Stimulated activated naive CD8-positive, alpha-beta T cell treated with anti-CD3 and anti-CD28 coated beads, Interleukin-15, Interleukin-2, amounts not matched to agents 100 ng/mL and 50 ng/mL, for 24 hours (primary cell): Measurements from ENCODE around the gene ARL5C.
"Not testable (repeated sequence)": the region's sequence is repeated elsewhere in the genome, so short reads cannot be mapped to it uniquely, and the experiment has no call there.

Experiments used
- H3K27ac Mint-ChIP-seq: one replicate; pipeline ENCODE4 v1.8.0; 2021; ENCODE audit warnings: mild to moderate bottlenecking, mixed read lengths
- H3K27me3 Mint-ChIP-seq: one replicate; pipeline ENCODE4 v1.8.0; 2021; ENCODE audit warnings: mixed read lengths
- H3K36me3 Mint-ChIP-seq: one replicate; pipeline ENCODE4 v1.8.0; 2021; ENCODE audit warnings: low read depth, mixed read lengths
- H3K4me1 Mint-ChIP-seq: one replicate; pipeline ENCODE4 v1.8.0; 2021; ENCODE audit warnings: low read depth, mixed read lengths
- H3K4me3 Mint-ChIP-seq: one replicate; pipeline ENCODE4 v1.8.0; 2021; ENCODE audit warnings: mild to moderate bottlenecking, mixed read lengths
- H3K9me3 Mint-ChIP-seq: one replicate; pipeline ENCODE4 v1.8.0; 2021; ENCODE audit warnings: mixed read lengths

ARL5C gene

DNA sequence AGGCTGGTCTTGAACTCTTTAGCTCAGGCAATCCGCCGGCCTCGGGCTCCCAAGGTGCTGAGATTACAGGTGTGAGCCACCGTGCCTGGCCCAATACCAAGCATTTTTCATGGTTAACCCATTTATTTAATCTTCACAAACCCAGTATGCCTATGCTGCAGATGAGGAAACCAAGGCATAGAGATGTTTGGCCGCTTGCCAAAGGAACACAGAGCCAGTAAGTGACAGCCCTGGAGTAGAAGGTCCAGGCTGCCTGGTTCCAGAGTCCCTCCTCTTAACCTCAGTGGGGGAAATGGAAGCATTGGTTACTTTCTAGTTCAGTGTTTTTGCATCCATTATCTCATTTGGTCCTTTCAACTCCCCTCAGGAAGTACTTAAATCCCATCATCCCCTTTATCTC lies 15.3 kb upstream of the ARL5C start:
- no peak overlapping the region for H3K4me3 Mint-ChIP-seq
- H3K4me1 Mint-ChIP-seq = no peaks in the 10 kb centered on the region
- H3K36me3 Mint-ChIP-seq = peaks cover 24% of the 10 kb centered on the region
- H3K27ac Mint-ChIP-seq = no peak overlapping the region
- no peaks in the 10 kb centered on the region for H3K27me3 Mint-ChIP-seq
- no peaks in the 10 kb centered on the region for H3K9me3 Mint-ChIP-seq

DNA sequence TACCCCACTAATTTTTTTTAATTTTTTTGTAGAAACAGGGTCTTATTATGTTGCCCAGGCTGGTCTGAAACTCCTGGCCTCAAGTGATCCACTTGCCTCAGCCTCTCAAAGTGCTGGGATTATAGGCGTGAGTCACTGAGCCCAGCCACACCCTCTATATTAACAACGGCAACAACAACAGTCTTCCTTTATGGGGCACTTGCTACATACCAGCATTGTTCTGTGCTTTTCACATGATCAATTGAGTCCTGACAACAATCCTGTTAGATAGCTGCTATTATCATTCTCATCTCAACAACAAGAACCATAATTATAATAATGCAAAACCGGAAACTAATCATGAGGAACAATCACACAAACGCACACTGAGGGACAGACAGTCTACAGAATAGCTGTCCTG lies 12.6 kb upstream of the ARL5C start:
- H3K4me1 Mint-ChIP-seq = peaks cover 4% of the 10 kb centered on the region
- no peaks in the 10 kb centered on the region for H3K9me3 Mint-ChIP-seq
- H3K27me3 Mint-ChIP-seq = no peaks in the 10 kb centered on the region
- no peak overlapping the region for H3K4me3 Mint-ChIP-seq
- peaks cover 19% of the 10 kb centered on the region for H3K36me3 Mint-ChIP-seq
- H3K27ac Mint-ChIP-seq = no peak overlapping the region

GRCh38 chr17:39177256-39177655 lies 11.3 kb upstream of the ARL5C start:
- Mint-ChIP-seq H3K27me3 (no peaks in the 10 kb centered on the region), H3K36me3 (peaks cover 11% of the 10 kb centered on the region), H3K9me3 (no peaks in the 10 kb centered on the region), H3K4me3 (no peak overlapping the region), H3K27ac (no peak overlapping the region), H3K4me1 (peaks cover 4% of the 10 kb centered on the region)

DNA sequence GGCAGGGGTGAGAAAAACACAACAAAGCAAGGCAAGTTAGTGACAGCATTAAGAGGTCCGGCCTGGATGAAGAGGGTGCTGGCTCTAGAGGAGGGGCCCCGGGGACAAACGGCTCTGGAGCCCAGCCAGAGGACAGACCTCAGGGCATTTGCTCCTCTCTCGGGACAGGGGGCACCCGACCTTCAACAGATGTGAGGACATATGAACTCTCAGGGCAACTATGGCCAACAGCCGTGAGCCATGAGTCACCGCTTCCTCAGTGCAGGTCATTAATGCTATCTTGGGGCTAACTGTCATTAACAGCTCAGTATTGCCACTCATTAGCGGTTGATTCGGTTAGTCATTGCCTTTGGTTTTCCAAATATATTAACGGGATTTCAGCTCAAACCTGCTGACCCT lies 9.7 kb upstream of the ARL5C start:
- Mint-ChIP-seq H3K36me3 (peaks cover 11% of the 10 kb centered on the region), H3K4me3 (no peak overlapping the region), H3K27me3 (no peaks in the 10 kb centered on the region), H3K4me1 (peaks cover 4% of the 10 kb centered on the region), H3K9me3 (no peaks in the 10 kb centered on the region), H3K27ac (no peak overlapping the region)

GRCh38 chr17:39174920-39175694 lies 9.1 kb upstream of the ARL5C start:
- no peaks in the 10 kb centered on the region for H3K9me3 Mint-ChIP-seq
- no peak overlapping the region for H3K4me3 Mint-ChIP-seq
- no peak overlapping the region for H3K27ac Mint-ChIP-seq
- no peaks in the 10 kb centered on the region for H3K27me3 Mint-ChIP-seq
- H3K4me1 Mint-ChIP-seq = peaks cover 4% of the 10 kb centered on the region
- peaks cover 11% of the 10 kb centered on the region for H3K36me3 Mint-ChIP-seq

GRCh38 chr17:39173526-39174274 lies 7.7 kb upstream of the ARL5C start:
- no peak overlapping the region for H3K27ac Mint-ChIP-seq
- peaks cover 10% of the 10 kb centered on the region for H3K36me3 Mint-ChIP-seq
- peaks cover 4% of the 10 kb centered on the region for H3K4me1 Mint-ChIP-seq
- no peak overlapping the region for H3K4me3 Mint-ChIP-seq
- H3K27me3 Mint-ChIP-seq = no peaks in the 10 kb centered on the region
- H3K9me3 Mint-ChIP-seq = no peaks in the 10 kb centered on the region

DNA sequence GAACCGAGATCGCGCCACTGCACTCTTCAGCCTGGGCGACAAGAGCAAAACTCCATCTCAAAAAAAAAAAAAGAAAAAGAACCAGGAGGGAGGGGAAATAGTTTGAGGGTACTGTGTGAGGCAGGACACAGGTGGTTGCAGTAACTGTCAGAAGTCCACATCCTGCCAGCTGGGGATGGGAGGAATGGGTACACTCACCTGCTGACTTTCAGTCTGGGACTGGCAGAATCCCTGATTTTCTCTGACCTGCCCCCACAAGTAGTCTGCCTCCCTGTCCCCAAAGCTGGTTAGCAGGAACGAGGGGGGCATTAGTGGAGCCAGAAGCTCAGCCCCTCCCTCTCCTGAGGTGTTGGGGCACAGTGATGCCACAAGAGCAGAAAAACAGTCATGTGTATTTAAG lies 7.1 kb upstream of the ARL5C start:
- Mint-ChIP-seq H3K27ac (no peak overlapping the region), H3K36me3 (peaks cover 7% of the 10 kb centered on the region), H3K27me3 (no peaks in the 10 kb centered on the region), H3K4me3 (no peak overlapping the region), H3K9me3 (no peaks in the 10 kb centered on the region), H3K4me1 (peaks cover 4% of the 10 kb centered on the region)

GRCh38 chr17:39171933-39172332 lies 6.0 kb upstream of the ARL5C start:
- H3K9me3 Mint-ChIP-seq = no peaks in the 10 kb centered on the region
- peaks cover 5% of the 10 kb centered on the region for H3K27me3 Mint-ChIP-seq
- H3K4me1 Mint-ChIP-seq = peaks cover 13% of the 10 kb centered on the region
- H3K4me3 Mint-ChIP-seq = no peak overlapping the region
- H3K36me3 Mint-ChIP-seq = no peaks in the 10 kb centered on the region
- no peak overlapping the region for H3K27ac Mint-ChIP-seq

DNA sequence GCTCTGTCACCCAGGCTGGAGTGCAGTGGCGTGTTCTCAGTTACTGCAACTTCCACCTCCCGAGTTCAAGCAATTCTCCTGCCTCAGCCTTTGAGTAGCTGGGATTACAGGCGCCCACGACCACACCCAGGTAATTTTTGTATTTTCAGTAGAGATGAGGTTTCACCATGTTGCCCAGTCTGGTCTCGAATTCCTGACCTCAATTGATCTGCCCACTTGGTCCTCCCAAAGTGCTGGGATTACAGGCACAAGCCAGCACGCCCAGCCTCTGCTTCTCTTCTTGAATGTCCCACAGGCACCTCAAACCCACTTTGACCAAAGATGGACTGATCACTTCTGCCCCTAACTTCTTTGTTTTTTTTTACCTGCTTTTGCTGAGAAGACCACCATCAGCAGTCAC lies 4.6 kb upstream of the ARL5C start:
- no peak overlapping the region for H3K4me3 Mint-ChIP-seq
- peaks cover 15% of the 10 kb centered on the region for H3K27me3 Mint-ChIP-seq
- no peaks in the 10 kb centered on the region for H3K9me3 Mint-ChIP-seq
- H3K4me1 Mint-ChIP-seq = peaks cover 13% of the 10 kb centered on the region
- no peaks in the 10 kb centered on the region for H3K36me3 Mint-ChIP-seq
- H3K27ac Mint-ChIP-seq = no peak overlapping the region

DNA sequence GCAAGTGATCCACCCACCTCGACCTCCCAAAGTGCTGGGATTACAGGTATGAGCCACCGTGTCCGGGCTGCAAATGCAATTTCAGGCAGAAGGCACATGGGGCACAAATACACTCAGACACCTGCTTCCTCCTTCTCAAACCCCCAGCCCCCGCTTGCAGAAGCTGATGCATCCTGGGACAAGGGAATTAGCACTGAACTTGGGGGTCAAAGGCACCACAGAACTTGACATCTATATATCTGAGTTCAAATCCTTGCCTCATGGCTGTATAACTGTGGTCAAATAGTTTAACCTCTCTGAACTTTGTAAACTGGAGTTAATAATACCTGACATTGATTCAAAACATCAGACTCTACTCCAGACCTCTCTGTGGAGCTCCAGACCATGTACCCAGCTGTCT lies 4.1 kb upstream of the ARL5C start:
- Mint-ChIP-seq H3K36me3 (no peaks in the 10 kb centered on the region), H3K27ac (no peak overlapping the region), H3K27me3 (peaks cover 15% of the 10 kb centered on the region), H3K9me3 (no peaks in the 10 kb centered on the region), H3K4me1 (peaks cover 13% of the 10 kb centered on the region), H3K4me3 (no peak overlapping the region)

- no peak overlapping the region for H3K4me3 Mint-ChIP-seq
- no peaks in the 10 kb centered on the region for H3K36me3 Mint-ChIP-seq
- peaks cover 17% of the 10 kb centered on the region for H3K4me1 Mint-ChIP-seq
- no peak overlapping the region for H3K27ac Mint-ChIP-seq
- H3K9me3 Mint-ChIP-seq = no peaks in the 10 kb centered on the region
- H3K27me3 Mint-ChIP-seq = peaks cover 21% of the 10 kb centered on the region
Observed at GRCh38 chr17:39169518-39169917, 3.6 kb upstream of the ARL5C start.

DNA sequence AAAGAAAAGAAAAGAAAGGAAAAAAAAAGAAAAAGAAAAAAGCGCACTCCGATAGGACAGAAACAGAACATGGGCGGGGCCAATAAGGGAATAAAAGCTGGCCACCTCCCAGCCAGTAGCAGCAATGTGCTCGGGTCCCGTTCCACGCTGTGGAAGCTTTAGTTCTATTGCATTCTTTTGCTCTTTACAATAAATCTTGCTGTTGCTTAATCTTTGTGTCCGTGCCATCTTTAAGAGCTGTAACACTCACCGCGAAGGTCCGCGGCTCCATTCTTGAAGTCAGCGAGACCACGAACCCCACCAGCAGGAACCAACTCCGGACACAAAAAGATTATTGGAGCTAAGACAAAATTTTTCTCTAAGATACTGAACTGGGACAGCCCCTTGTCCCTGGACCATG lies 3.1 kb upstream of the ARL5C start:
- Mint-ChIP-seq H3K9me3 (no peaks in the 10 kb centered on the region), H3K36me3 (no peaks in the 10 kb centered on the region), H3K27ac (no peak overlapping the region), H3K27me3 (peaks cover 21% of the 10 kb centered on the region), H3K4me1 (peaks cover 18% of the 10 kb centered on the region), H3K4me3 (no peak overlapping the region)

- not testable (repeated sequence) for H3K36me3 Mint-ChIP-seq, H3K9me3 Mint-ChIP-seq, H3K27ac Mint-ChIP-seq, H3K4me3 Mint-ChIP-seq
- H3K27me3 Mint-ChIP-seq = peaks cover 21% of the 10 kb centered on the region
- peaks cover 18% of the 10 kb centered on the region for H3K4me1 Mint-ChIP-seq
Observed at GRCh38 chr17:39168503-39168902, 2.5 kb upstream of the ARL5C start.

DNA sequence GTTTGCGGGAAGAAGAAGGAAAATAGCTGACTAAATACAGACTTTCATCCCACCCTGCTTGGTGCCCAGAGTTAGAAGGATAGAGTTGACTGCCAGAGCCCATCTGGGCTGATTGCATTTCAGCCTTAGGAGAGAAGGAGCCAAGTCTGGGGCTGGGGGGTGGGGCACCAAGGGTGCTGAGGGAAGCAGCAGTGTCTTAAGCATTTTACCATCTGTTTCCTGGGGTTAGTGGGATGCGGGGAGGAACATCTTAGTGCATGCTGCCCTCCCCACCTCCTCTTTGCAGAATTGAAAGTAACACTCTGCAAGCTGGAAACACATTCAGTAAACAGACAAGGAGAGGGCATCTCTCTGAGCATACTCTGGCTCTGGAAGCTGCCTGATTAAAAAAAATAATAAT lies 1.5 kb upstream of the ARL5C start:
- Mint-ChIP-seq H3K27me3 (peaks cover 21% of the 10 kb centered on the region), H3K4me1 (peaks cover 18% of the 10 kb centered on the region), H3K9me3 (no peaks in the 10 kb centered on the region), H3K27ac (no peak overlapping the region), H3K4me3 (no peak overlapping the region), H3K36me3 (no peaks in the 10 kb centered on the region)

GRCh38 chr17:39166437-39167335 lies 725 bp upstream of the ARL5C start:
- H3K4me3 Mint-ChIP-seq = no peak overlapping the region
- H3K27me3 Mint-ChIP-seq = peaks cover 21% of the 10 kb centered on the region
- peaks cover 18% of the 10 kb centered on the region for H3K4me1 Mint-ChIP-seq

More at GRCh38 chr17:39166437-39167335, 725 bp upstream of the ARL5C start:
- H3K36me3 Mint-ChIP-seq = no peaks in the 10 kb centered on the region
- H3K9me3 Mint-ChIP-seq = no peaks in the 10 kb centered on the region
- no peak overlapping the region for H3K27ac Mint-ChIP-seq
